ENCODE results near the gene ZNHIT6. TPM values are rescaled to one million over a fixed set of nuclear protein-coding genes. Genes with fewer than 3 reads are reported as not detected.
"Not testable (repeated sequence)": the region's sequence is repeated elsewhere in the genome, so short reads cannot be mapped to it uniquely, and the experiment has no call there.

ZNHIT6 gene
- total RNA-seq, 1 donor from 2014 or later = 8.2 TPM

- DNase-seq (no peak), ATAC-seq (ENCODE audit: poor library complexity) (no peak)
- intact Hi-C loops (cut with DNase I) = no loop called here
These were observed 30.0 kb downstream of the ZNHIT6 start for GRCh38 chr1:85678193-85678592.

GRCh38 chr1:85677656-85678055, 30.6 kb downstream of the ZNHIT6 start:
- ATAC-seq (ENCODE audit: poor library complexity) (no peak), DNase-seq (no peak)
- intact Hi-C loops (cut with DNase I) = no loop called here

GRCh38 chr1:85672031-85672660, 36.1 kb downstream of the ZNHIT6 start:
- ATAC-seq (ENCODE audit: poor library complexity) = no peak
- no peak for DNase-seq
- intact Hi-C loops (cut with DNase I) = no loop called here

GRCh38 chr1:85665932-85666331, 42.3 kb downstream of the ZNHIT6 start:
- DNase-seq = no peak
- ATAC-seq (ENCODE audit: poor library complexity) = no peak
- intact Hi-C loops (cut with DNase I) = no loop called here

- intact Hi-C loops (cut with DNase I) = no loop called here
- DNase-seq (no peak), ATAC-seq (ENCODE audit: poor library complexity) (no peak)
These were observed 44.9 kb downstream of the ZNHIT6 start for GRCh38 chr1:85663382-85663781.

GRCh38 chr1:85661767-85662166, 46.5 kb downstream of the ZNHIT6 start:
- ATAC-seq (ENCODE audit: poor library complexity) = no peak
- DNase-seq = no peak
- intact Hi-C loops (cut with DNase I) = no loop called here

GRCh38 chr1:85660541-85660940, 47.7 kb downstream of the ZNHIT6 start:
- intact Hi-C loops (cut with DNase I) = no loop called here
- no peak for ATAC-seq (ENCODE audit: poor library complexity)
- no peak for DNase-seq

GRCh38 chr1:85659174-85659573, 49.1 kb downstream of the ZNHIT6 start:
- DNase-seq = no peak
- intact Hi-C loops (cut with DNase I) = no loop called here
- no peak for ATAC-seq (ENCODE audit: poor library complexity)

- no peak for DNase-seq
- no peak for ATAC-seq (ENCODE audit: poor library complexity)
- intact Hi-C loops (cut with DNase I) = no loop called here
These were observed 51.3 kb downstream of the ZNHIT6 start for GRCh38 chr1:85656948-85657347.

GRCh38 chr1:85656256-85656655, 52.0 kb downstream of the ZNHIT6 start:
- intact Hi-C loops (cut with DNase I) = no loop called here
- ATAC-seq (ENCODE audit: poor library complexity) (no peak), DNase-seq (no peak)

GRCh38 chr1:85655315-85655714, 52.9 kb downstream of the ZNHIT6 start:
- ATAC-seq (ENCODE audit: poor library complexity) (no peak), DNase-seq (no peak)
- intact Hi-C loops (cut with DNase I) = no loop called here

- intact Hi-C loops (cut with DNase I) = no loop called here
- ATAC-seq (ENCODE audit: poor library complexity) (no peak), DNase-seq (no peak)
These were observed 54.0 kb downstream of the ZNHIT6 start for GRCh38 chr1:85654066-85654782.

GRCh38 chr1:85652327-85652726, 55.9 kb downstream of the ZNHIT6 start:
- DNase-seq = no peak
- ATAC-seq (ENCODE audit: poor library complexity) = no peak
- intact Hi-C loops (cut with DNase I) = no loop called here

GRCh38 chr1:85650645-85651044, 57.6 kb downstream of the ZNHIT6 start:
- intact Hi-C loops (cut with DNase I) = no loop called here
- no peak for ATAC-seq (ENCODE audit: poor library complexity)
- no peak for DNase-seq

- no peak for DNase-seq
- intact Hi-C loops (cut with DNase I) = no loop called here
- no peak for ATAC-seq (ENCODE audit: poor library complexity)
These were observed 58.6 kb downstream of the ZNHIT6 start for GRCh38 chr1:85649591-85649990.

GRCh38 chr1:85641598-85642556, 66.4 kb downstream of the ZNHIT6 start:
- intact Hi-C loops (cut with DNase I); ATAC-seq (ENCODE audit: poor library complexity); DNase-seq: not testable (repeated sequence)

- ATAC-seq (ENCODE audit: poor library complexity); DNase-seq; intact Hi-C loops (cut with DNase I): not testable (repeated sequence)
These were observed 68.3 kb downstream of the ZNHIT6 start for GRCh38 chr1:85639920-85640319.

GRCh38 chr1:85638412-85638811, 69.8 kb downstream of the ZNHIT6 start:
- intact Hi-C loops (cut with DNase I) = no loop called here
- no peak for ATAC-seq (ENCODE audit: poor library complexity)
- DNase-seq = no peak

GRCh38 chr1:85630493-85630892, 77.7 kb downstream of the ZNHIT6 start:
- DNase-seq (no peak), ATAC-seq (ENCODE audit: poor library complexity) (no peak)
- intact Hi-C loops (cut with DNase I) = no loop called here

Measured in Right ventricle myocardium superior (tissue), 1 donor.